Small intestine (tissue), 7 donors: Measurements from ENCODE around the gene ATOSB. TPM values are rescaled to one million over a fixed set of nuclear protein-coding genes. Genes with fewer than 3 reads are reported as not detected.

Source experiments
- DNase-seq, 2 donors: peaks; one replicate each; pipeline versions ENCODE4 v3.0.0 to v3.0.0-alpha.2; 2013
- FAIRE-seq: peaks from 2 replicates; lab custom pipeline; 2012; peaks lifted over from hg19 to GRCh38; lab: Jason Lieb, UNC
- H3K27ac ChIP-seq, 3 donors: one replicate each; pipeline ENCODE4 v1.5.1; 2013; ENCODE audit warnings: low read length in 2 of 3, mild to moderate bottlenecking in 2 of 3, control low read depth in 1 of 3, inconsistent platforms in 1 of 3, low read depth in 1 of 3, moderate library complexity in 1 of 3
- H3K27me3 ChIP-seq, 3 donors: one replicate each; pipeline ENCODE4 v1.6.1; 2013; ENCODE audit warnings: low read length in 3 of 3, inconsistent platforms in 1 of 3; ENCODE audit not compliant: control insufficient read depth in 3 of 3, insufficient read depth in 3 of 3
- H3K36me3 ChIP-seq, 3 donors: one replicate each; pipeline ENCODE4 v1.6.1; 2013; ENCODE audit warnings: low read length in 3 of 3, inconsistent platforms in 1 of 3, low read depth in 1 of 3, mild to moderate bottlenecking in 1 of 3, moderate library complexity in 1 of 3; ENCODE audit not compliant: control insufficient read depth in 3 of 3, insufficient read depth in 2 of 3
- H3K4me1 ChIP-seq, 3 donors: one replicate each; pipeline ENCODE4 v1.6.1; 2013; ENCODE audit warnings: low read length in 2 of 3, inconsistent platforms in 1 of 3, low read depth in 1 of 3, mild to moderate bottlenecking in 1 of 3, moderate library complexity in 1 of 3; ENCODE audit not compliant: control insufficient read depth in 3 of 3, insufficient read depth in 2 of 3
- H3K4me3 ChIP-seq, 3 donors: one replicate each; pipeline ENCODE4 v1.5.1; 2013; ENCODE audit warnings: low read length in 3 of 3, control low read depth in 1 of 3, inconsistent platforms in 1 of 3, low read depth in 1 of 3, mild to moderate bottlenecking in 1 of 3, moderate library complexity in 1 of 3
- H3K9me3 ChIP-seq, 2 donors: one replicate each; pipeline ENCODE4 v1.6.1; 2013; ENCODE audit warnings: low read depth in 1 of 2, low read length in 1 of 2; ENCODE audit not compliant: control insufficient read depth in 2 of 2, insufficient read depth in 1 of 2
- WGBS, 3 donors: extraction: QIAGEN DNeasy Blood & Tissue Kit; methylation state at CpG; one replicate each; pipeline ENCODE4 v1.1.7; 2013; 5-methylcytosine and 5-hydroxymethylcytosine counted together
- polyA plus RNA-seq, 4 donors: library from polyadenylated mRNA; stranded (reverse) in 3 of 4; unstranded in 1 of 4; fragments of 200-250 nt in 3 of 4; fragments of 120-200 nt in 1 of 4; gene quantifications; one replicate each; pipeline versions ENCODE4 v1.2.1 to v1.2.3, GENCODE V29; 2013
- donor health status: healthy with polysubstance abuse.
- donor health status: control.
- donor health status: control.
- donor health status: Bipolar disorder and iron deficiency.
- donor health status: healthy.

ATOSB gene
- polyA plus RNA-seq, 4 donors, result 9.6 to 20.1 (median 14.5) TPM

DNA sequence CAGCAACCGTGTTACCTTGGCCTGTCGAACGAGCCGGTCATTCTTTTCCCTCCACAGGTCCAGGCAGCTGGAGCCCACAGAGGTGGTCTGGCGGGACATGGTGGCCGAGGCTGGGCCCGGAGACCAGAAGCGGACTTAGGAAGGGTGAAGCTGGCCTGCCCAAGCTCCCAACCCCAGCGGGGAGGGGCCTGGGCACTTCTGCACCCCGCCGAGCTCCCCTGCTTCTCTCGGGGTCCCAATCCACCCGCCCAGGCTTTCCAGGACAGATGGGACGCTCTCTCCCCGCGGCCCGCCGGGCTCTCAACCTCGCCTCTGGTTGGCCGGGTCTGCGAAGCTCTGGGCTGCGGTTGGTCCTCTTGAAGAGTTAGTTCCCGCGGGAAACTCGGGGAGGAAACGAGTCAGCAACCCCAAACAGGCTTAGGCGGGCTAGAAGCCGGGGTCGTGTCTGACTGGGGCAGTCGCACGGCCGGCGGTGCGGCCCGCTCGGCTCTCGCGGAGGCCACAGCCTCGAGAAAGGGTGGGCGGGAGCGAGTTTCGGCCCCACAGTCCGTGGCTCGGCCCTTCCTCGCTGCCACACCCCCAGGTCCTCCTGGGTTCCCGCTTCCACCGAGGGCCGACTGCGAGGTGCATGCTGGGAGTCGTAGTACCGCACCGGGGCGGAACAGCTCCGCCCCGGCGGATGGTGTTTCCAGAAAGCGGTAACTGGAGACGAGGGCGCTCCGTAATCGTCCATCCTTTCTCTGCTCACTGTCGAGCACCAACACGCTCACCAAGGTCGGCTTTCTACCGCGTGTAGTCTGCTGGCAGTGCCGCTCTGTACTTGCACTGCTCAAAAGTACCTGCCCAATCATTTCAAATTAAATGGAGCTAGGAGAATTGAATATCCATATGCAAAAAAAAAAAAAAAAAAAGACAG, 36.0 kb downstream of the ATOSB start, which contains the start of gene FANCG:
FANCG (minus strand) TSS at position 517 of the 916 bp plus-strand sequence; CDS start at position 99, 418 bp downstream.
- no peak for FAIRE-seq

DNA sequence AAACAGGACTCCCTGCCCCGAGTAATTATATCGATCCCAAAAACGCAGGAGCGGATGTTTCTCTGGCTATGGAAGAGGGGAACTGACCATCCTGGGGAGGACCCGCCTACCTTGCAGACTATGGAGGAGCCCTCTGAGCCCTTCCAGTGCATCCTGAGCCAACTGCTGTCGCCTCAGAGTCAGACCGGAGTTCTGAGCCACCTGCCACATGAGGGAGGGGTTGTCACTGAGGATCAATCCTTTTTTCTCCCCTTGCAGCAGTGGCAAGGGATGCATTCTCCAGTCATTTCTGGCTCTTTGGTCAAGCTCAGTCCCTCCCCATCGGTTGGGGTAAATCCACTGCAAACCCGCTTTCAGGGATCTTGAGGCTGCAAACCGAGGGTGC, 36.6 kb downstream of the ATOSB start:
- H3K4me3 ChIP-seq, result peak overlapping the region; percentile 71 to 95 (median 83)
- H3K27me3 ChIP-seq, result no peaks in the 10 kb centered on the region
- H3K4me1 ChIP-seq, result peaks cover 0 to 12% (median 0%) of the 10 kb centered on the region in 3 donors
- peak in 1 of 2 donors; percentile 11 for DNase-seq
- WGBS, 3 donors, result 2 to 4% (median 4%) methylated on average over 9 to 10 of the region's 10 CpGs
- H3K36me3 ChIP-seq, result peaks cover 0 to 35% (median 0%) of the 10 kb centered on the region in 3 donors
- peak overlapping the region in 2 of 3 donors; percentile 79 to 90 for H3K27ac ChIP-seq
- no peaks in the 10 kb centered on the region for H3K9me3 ChIP-seq
- no peak for FAIRE-seq

More for the DNA sequence above, 36.0 kb downstream of the ATOSB start, which contains the start of gene FANCG:
- 0% methylated on average over 57 to 67 of the region's 67 CpGs for WGBS, 3 donors
- DNase-seq, result peak; percentile 92 to 97
- peak within 1 kb of the TSS in 2 of 3 donors; percentile 79 to 90 for H3K27ac ChIP-seq
- peak within 1 kb of the TSS; percentile 71 to 95 (median 83) for H3K4me3 ChIP-seq
- no peaks in the 10 kb centered on the region for H3K9me3 ChIP-seq
- peaks cover 0 to 12% (median 0%) of the 10 kb centered on the region in 3 donors for H3K4me1 ChIP-seq
- no peaks in the 10 kb centered on the region for H3K27me3 ChIP-seq
- peaks cover 0 to 28% (median 0%) of the 10 kb centered on the region in 3 donors for H3K36me3 ChIP-seq

DNA sequence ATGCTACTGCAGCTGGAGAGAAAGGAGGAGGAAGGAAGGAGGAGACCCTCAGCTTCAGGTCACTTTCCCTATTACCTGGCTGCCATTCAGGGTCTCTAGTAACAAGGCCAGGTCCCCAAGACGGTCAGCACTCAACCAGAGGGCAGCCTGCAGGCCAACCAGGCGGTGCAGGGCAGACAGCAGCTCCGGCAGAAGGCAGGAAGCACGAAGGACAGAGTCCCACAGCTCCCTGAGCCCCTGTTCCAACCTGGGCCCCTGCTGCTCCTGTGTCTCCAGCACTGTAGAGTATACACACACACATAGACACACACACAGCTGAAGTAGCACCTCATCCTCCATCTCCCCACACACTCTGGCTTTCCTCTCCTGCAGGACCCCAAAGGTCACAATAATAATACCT, 37.6 kb downstream of the ATOSB start:
- Histone ChIP-seq H3K4me1 (peaks cover 0 to 12% (median 0%) of the 10 kb centered on the region in 3 donors), H3K9me3 (no peaks in the 10 kb centered on the region), H3K4me3 (no peak overlapping the region), H3K27me3 (no peaks in the 10 kb centered on the region), H3K27ac (no peak overlapping the region), H3K36me3 (peaks cover 0 to 38% (median 0%) of the 10 kb centered on the region in 3 donors)
- no peak for DNase-seq
- WGBS, 3 donors, result 70 to 78% (median 71%) methylated on average over 4 of the region's 4 CpGs
- no peak for FAIRE-seq

DNA sequence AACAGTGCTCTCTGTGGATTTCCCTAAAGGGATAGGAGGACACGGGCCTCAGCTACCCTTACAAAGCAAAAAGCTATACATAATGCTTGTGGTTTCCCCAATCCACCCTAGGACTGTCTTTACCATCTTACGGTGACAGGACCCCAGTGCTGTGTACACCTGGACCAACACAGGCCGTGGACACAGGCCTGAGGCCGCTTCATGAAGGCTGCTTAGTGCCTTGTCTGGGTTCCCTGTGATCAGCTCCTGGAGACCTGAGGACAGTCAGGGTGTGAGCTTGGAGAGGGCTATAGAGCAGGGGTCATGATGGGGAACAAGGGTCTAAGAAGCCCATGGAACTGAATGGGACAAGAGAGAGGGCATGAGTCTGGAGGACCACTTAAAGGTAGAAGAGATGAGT, 38.8 kb downstream of the ATOSB start:
- DNase-seq (no peak), FAIRE-seq (no peak)
- no peak overlapping the region for H3K27ac ChIP-seq
- H3K27me3 ChIP-seq, result no peaks in the 10 kb centered on the region
- peaks cover 0 to 12% (median 0%) of the 10 kb centered on the region in 3 donors for H3K4me1 ChIP-seq
- no peaks in the 10 kb centered on the region for H3K9me3 ChIP-seq
- H3K4me3 ChIP-seq, result no peak overlapping the region
- H3K36me3 ChIP-seq, result peaks cover 0 to 38% (median 0%) of the 10 kb centered on the region in 3 donors
- 94 to 96% (median 96%) methylated on average over 4 of the region's 4 CpGs for WGBS, 3 donors

DNA sequence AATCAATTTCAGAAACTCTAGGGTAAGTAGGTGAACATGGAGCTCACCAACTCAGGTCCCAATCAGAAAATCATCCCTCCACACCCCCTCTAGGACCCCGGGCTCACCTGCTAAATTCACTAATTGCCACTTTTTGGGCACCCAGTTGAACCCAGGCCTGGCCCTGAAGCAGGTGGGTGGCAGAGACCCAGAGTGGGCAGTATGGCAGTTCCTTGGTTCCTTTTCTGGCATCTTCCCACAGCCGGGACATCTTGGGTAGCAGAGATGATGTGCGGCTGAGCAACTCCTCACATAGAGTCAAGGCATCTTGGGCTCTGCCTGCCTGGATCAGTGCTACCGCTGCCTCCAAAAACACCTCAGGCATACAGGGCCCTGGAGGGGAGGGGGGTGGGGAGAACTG, 40.3 kb downstream of the ATOSB start:
- Histone ChIP-seq H3K27ac (no peak overlapping the region), H3K4me3 (no peak overlapping the region), H3K36me3 (peaks cover 0 to 38% (median 0%) of the 10 kb centered on the region in 3 donors), H3K4me1 (peaks cover 0 to 12% (median 0%) of the 10 kb centered on the region in 3 donors), H3K9me3 (no peaks in the 10 kb centered on the region), H3K27me3 (no peaks in the 10 kb centered on the region)
- FAIRE-seq (no peak), DNase-seq (no peak)
- WGBS, 3 donors, result 95 to 98% (median 97%) methylated on average over 4 of the region's 4 CpGs

DNA sequence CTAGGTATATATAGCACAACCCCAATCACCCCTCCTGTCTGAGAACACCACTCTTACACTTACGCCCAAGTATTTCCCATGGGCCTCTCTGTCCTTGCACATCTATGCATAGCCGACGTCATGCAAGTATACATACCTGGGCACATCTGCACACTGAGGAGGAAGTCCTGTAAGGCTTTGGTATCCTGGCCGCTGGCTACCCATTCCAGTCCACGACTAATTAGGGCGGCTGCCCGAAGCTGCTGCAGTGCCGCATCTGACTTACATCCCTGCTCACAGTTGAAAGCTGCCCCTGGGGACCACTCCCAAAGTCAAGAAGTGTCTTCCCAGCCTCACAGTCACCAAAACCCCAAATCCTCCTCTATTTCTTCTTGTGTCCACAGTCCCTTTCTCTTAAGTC, 40.9 kb downstream of the ATOSB start:
- DNase-seq (no peak), FAIRE-seq (no peak)
- Histone ChIP-seq H3K27me3 (no peaks in the 10 kb centered on the region), H3K36me3 (peaks cover 0 to 38% (median 0%) of the 10 kb centered on the region in 3 donors), H3K9me3 (no peaks in the 10 kb centered on the region), H3K4me3 (no peak overlapping the region), H3K4me1 (peaks cover 0 to 16% (median 3%) of the 10 kb centered on the region in 3 donors), H3K27ac (no peak overlapping the region)
- WGBS, 3 donors, result 92 to 99% (median 97%) methylated on average over 8 of the region's 8 CpGs

DNA sequence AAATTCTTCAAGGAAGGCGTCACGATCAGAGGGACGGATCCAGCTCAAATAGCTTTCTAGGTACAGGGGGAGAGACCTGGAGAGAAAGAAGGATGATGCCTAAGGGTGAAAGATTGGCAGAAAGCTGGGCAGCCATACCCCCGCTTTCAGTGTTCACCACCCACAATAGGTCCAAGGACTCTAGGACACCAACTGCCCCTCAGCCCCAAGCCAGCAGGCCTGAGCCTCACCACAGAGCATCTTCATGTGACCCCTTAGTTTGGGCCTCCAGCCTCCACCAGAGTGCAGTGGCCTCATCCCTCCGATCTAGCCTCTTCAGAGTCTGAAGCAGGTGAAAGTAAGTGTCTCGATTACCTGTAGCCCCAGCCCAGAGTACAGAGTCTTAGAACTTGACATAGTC, 41.5 kb downstream of the ATOSB start:
- no peak overlapping the region for H3K27ac ChIP-seq
- 97 to 100% (median 98%) methylated on average over 6 of the region's 6 CpGs for WGBS, 3 donors

DNA sequence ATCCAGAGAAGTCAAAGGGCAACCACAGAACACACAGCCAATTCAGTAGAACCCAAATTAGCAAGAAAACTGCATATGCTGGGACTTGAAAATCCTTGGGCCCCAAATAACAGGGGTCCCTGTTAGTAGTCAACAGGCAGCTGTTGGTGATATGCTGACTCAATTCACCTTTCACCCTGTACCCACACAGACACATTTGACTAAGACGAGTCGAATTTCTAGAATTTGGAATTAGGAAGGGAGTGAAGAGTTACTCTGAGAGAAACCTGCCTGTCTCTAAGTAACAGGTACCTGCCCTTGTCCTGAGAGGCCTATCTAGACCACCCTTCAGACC, 42.4 kb downstream of the ATOSB start:
- no peak overlapping the region for H3K4me3 ChIP-seq

More for the DNA sequence above, 41.5 kb downstream of the ATOSB start:
- H3K27me3 ChIP-seq, result no peaks in the 10 kb centered on the region
- no peak for FAIRE-seq
- H3K9me3 ChIP-seq, result no peaks in the 10 kb centered on the region
- H3K4me3 ChIP-seq, result no peak overlapping the region
- H3K4me1 ChIP-seq, result peaks cover under 1 to 19% (median 3%) of the 10 kb centered on the region in 3 donors
- peaks cover 0 to 38% (median 0%) of the 10 kb centered on the region in 3 donors for H3K36me3 ChIP-seq
- no peak for DNase-seq

More for the DNA sequence above, 42.4 kb downstream of the ATOSB start:
- Histone ChIP-seq H3K27me3 (no peaks in the 10 kb centered on the region), H3K27ac (peak overlapping the region in 2 of 3 donors; percentile 59 to 100), H3K36me3 (peaks cover 0 to 40% (median 0%) of the 10 kb centered on the region in 3 donors), H3K4me1 (peaks cover 7 to 10% (median 7%) of the 10 kb centered on the region in 3 donors), H3K9me3 (no peaks in the 10 kb centered on the region)
- 71 to 89% (median 75%) methylated on average over 2 of the region's 2 CpGs for WGBS, 3 donors
- FAIRE-seq (no peak), DNase-seq (no peak)
